Activated effector memory CD4-positive, alpha-beta T cell treated with Interleukin-2 at 50 U/mL for 16 hours (primary cell): ENCODE measurements around the gene TCF23.
"Not testable (repeated sequence)": the region's sequence is repeated elsewhere in the genome, so short reads cannot be mapped to it uniquely, and the experiment has no call there.

Experiments
- DNase-seq: peaks from one replicate; pipeline ENCODE4 v3.0.0-alpha.2; 2020

TCF23 gene

GRCh38 chr2:27148801-27149439 is at the start of gene TCF23:
Gene TCF23, plus strand, starts transcription at chr2:27149004. Its CDS starts 130 bp downstream, at chr2:27149134.
- no peak for DNase-seq

- DNase-seq = no peak
Measured at GRCh38 chr2:27099334-27099955, 49.4 kb upstream of the TCF23 start.

- DNase-seq = no peak
Measured at GRCh38 chr2:27100036-27100435, 48.8 kb upstream of the TCF23 start.

DNA sequence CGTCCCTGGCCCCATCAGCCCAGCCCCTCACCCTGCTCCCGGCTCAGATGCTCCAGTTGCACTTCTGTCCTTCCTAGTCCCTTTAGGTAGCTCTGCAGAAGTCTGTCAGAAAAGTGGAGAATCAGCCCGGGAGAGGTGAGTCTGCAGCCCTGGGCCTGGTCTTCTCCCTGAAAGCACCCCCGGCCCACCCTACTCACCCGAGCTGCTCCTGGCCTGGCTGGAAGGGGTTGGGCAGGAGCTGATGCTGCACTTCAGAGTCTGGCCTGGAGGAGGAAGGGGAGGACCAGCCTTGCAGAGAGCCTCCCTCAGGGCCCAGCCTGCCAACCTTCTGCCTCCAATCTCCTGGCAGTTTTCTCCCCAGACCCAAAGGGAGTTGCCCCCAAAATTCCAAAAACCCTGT is 46.5 kb upstream of the TCF23 start:
- no peak for DNase-seq

DNA sequence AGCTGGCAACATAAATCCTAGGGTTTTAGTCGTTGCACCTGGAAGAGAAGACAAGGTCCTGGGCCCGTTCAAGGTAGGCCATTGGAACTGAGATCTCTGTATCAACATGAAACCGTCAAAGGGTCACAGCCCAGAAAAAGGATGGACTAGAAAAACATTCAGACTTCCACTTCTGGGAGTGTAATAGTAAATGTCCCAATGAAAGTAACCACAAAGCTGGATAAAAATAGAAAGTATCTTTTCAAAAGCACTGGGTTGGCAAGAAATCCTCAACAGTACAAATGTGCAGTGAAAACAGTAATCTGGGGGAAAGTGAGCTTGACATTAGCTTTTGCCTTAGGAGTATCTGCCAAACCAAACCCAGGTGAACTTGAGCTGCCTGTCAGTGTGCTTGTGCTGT is 42.8 kb upstream of the TCF23 start:
- DNase-seq = no peak

GRCh38 chr2:27108221-27108620 is 40.6 kb upstream of the TCF23 start:
- DNase-seq = no peak

DNA sequence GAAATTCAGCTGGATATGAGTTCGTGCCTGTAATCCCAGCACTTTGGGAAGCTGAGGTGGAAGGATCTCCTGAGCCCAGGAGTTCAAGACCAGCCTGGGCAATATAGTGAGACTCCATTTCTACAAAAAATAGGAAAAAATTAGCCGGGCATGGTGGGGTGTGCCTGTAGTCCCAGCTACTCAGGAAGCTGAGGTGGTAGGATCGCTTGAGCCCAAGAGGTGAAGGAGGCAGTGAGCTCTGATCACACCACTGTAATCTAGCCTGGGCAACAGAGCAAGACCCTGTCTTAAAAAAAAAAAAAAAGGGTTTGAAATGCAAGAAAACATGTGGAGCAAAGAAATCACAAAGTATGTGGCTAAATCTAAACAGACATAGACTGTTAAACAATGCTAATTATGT is 39.7 kb upstream of the TCF23 start:
- no peak for DNase-seq

- not testable (repeated sequence) for DNase-seq
Measured at GRCh38 chr2:27110603-27111352, 38.0 kb upstream of the TCF23 start.

GRCh38 chr2:27111392-27112078 is 37.3 kb upstream of the TCF23 start:
- DNase-seq = not testable (repeated sequence)

DNA sequence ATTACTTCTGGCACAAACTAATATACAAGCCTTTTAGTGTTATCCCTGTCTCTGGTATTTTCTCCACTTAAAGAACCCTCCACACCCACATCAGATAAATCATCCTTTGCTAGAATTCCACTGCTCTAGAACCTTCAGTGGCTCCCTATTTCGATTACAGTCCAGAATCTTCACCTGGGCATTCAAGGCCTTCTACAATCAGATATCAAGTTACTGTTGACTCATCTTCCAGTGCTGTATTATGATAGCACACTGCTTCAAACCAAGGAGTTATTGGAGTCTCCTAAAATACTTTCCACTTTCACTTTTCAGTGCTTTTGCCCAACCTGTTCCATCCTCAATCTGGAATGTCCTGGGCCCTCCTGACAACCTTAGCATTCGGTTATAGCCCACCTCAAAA is 33.3 kb upstream of the TCF23 start:
- DNase-seq = no peak

GRCh38 chr2:27117995-27118524 is 30.7 kb upstream of the TCF23 start:
- no peak for DNase-seq

- no peak for DNase-seq
Measured at GRCh38 chr2:27118525-27119329, 30.1 kb upstream of the TCF23 start, which contains the start of gene CGREF1. Gene CGREF1, minus strand, starts transcription at chr2:27119128. Its CDS starts 14,762 bp downstream, at chr2:27104366.

- DNase-seq = not testable (repeated sequence)
Measured at GRCh38 chr2:27119330-27119670, 29.5 kb upstream of the TCF23 start.

- no peak for DNase-seq
Measured at GRCh38 chr2:27121906-27122305, 26.9 kb upstream of the TCF23 start.

DNA sequence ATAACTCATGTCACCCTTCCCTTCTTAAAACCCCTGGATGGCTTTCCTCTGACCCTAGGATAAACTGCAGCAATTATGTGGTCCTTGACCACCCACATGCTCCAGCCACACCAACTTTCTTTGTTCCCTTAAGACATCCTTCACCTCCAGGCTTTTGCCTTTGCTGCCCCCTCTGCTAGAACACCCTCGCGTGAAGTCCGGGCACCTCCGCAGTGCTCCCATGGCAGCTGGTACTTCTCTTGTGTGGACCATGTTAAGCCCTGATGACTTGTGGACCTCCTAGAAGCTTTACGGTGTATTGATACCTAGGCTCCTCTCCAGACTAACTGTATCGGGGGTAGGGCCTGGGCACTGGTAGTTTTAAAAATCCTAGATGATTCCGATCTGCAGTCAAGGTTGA is 26.0 kb upstream of the TCF23 start:
- no peak for DNase-seq

- peak; percentile 59 for DNase-seq
Measured at GRCh38 chr2:27123302-27124150, 25.3 kb upstream of the TCF23 start, which contains the start of gene ABHD1. Gene ABHD1, plus strand, starts transcription at chr2:27123815. Its CDS starts 134 bp downstream, at chr2:27123949.

GRCh38 chr2:27125104-27125503 is 23.7 kb upstream of the TCF23 start:
- no peak for DNase-seq

GRCh38 chr2:27126252-27126710 is 22.5 kb upstream of the TCF23 start:
- DNase-seq = no peak

- no peak for DNase-seq
Measured at GRCh38 chr2:27127883-27128667, 20.7 kb upstream of the TCF23 start.
